H1 (cell line): ENCODE measurements around the gene RB1. TPM values are rescaled to one million over a fixed set of nuclear protein-coding genes. Genes with fewer than 3 reads are reported as not detected.

Experiments used
- CTCF ChIA-PET: fragments of 300-600 bp; sonication (Branson Sonifier 250); formaldehyde crosslinking; loops from one replicate; lab custom pipeline; 2021; ENCODE audit not compliant: partially characterized antibody; lab: Charles Lee
- POLR2A ChIA-PET: fragments of 300-600 bp; sonication (Branson Sonifier 250); formaldehyde crosslinking; loops from one replicate; lab custom pipeline; 2021; ENCODE audit warnings: inconsistent platforms; ENCODE audit not compliant: partially characterized antibody; lab: Charles Lee
- DNase-seq, 2 experiments: peaks; one replicate each; pipeline versions ENCODE4 v3.0.0 to v3.0.0-alpha.2; 2010 to 2022; ENCODE audit warnings: low spot score in 2 of 2, low read depth in 1 of 2, mixed read lengths in 1 of 2
- FAIRE-seq: peaks from 2 replicates; lab custom pipeline; 2011; peaks lifted over from hg19 to GRCh38; lab: Jason Lieb, UNC
- H2AFZ ChIP-seq: 2 replicates; pipeline ENCODE4 v1.8.1; 2012; ENCODE audit warnings: low read length, inconsistent platforms
- H2AK5ac ChIP-seq: 2 replicates; pipeline ENCODE4 v1.6.1; 2013; ENCODE audit warnings: low read depth, low read length
- H2BK120ac ChIP-seq: replicated peaks from 2 replicates; pipeline ENCODE3; 2013; ENCODE audit warnings: low read depth, low read length, inconsistent platforms
- H2BK12ac ChIP-seq: 2 replicates; pipeline ENCODE4 v1.6.1; 2013; ENCODE audit warnings: low read depth, low read length
- H2BK15ac ChIP-seq: 2 replicates; pipeline ENCODE4 v1.6.1; 2013; ENCODE audit warnings: low read length
- H2BK20ac ChIP-seq: 2 replicates; pipeline ENCODE4 v1.6.1; 2013; ENCODE audit warnings: low read length
- H2BK5ac ChIP-seq: 2 replicates; pipeline ENCODE4 v1.6.1; 2013; ENCODE audit warnings: low read depth, low read length
- H3K14ac ChIP-seq: 2 replicates; pipeline ENCODE4 v1.6.1; 2013; ENCODE audit warnings: inconsistent platforms; ENCODE audit not compliant: insufficient read length
- H3K18ac ChIP-seq: 2 replicates; pipeline ENCODE4 v1.6.1; 2013; ENCODE audit warnings: low read length; ENCODE audit errors: extremely low read depth
- H3K23ac ChIP-seq: 2 replicates; pipeline ENCODE4 v1.6.1; 2013; ENCODE audit warnings: inconsistent platforms; ENCODE audit not compliant: insufficient read length
- H3K23me2 ChIP-seq: 2 replicates; pipeline ENCODE4 v1.6.1; 2013; ENCODE audit warnings: low read depth, low read length
- H3K27ac ChIP-seq: 2 replicates; pipeline ENCODE4 v1.6.1; 2011; ENCODE audit warnings: low read depth, low read length, inconsistent platforms
- H3K27me3 ChIP-seq, 4 experiments: replicated peaks in 1 of 4; 1 replicate in 1 of 4; 2 replicates in 3 of 4; pipeline versions ENCODE4 v1.6.1 to v1.8.1; 2011 to 2013; ENCODE audit warnings: low read length in 3 of 4, mild to moderate bottlenecking in 3 of 4, inconsistent platforms in 2 of 4, mixed read lengths in 2 of 4, moderate library complexity in 1 of 4; ENCODE audit not compliant: control insufficient read depth in 3 of 4, insufficient read depth in 3 of 4; ENCODE audit errors: extremely low read depth in 1 of 4
- H3K36me3 ChIP-seq, 4 experiments: 2 replicates each; pipeline versions ENCODE4 v1.6.1 to v1.8.1; 2011 to 2013; ENCODE audit warnings: mild to moderate bottlenecking in 4 of 4, low read length in 3 of 4, moderate library complexity in 2 of 4, control low read depth in 1 of 4, inconsistent platforms in 1 of 4; ENCODE audit not compliant: insufficient read depth in 4 of 4, control insufficient read depth in 2 of 4
- H3K4ac ChIP-seq: replicated peaks from 2 replicates; pipeline ENCODE3; 2013; ENCODE audit warnings: low read length, low read depth, mixed read lengths, inconsistent platforms; ENCODE audit not compliant: insufficient read length
- H3K4me1 ChIP-seq, 4 experiments: replicated peaks in 1 of 4; 1 replicate in 1 of 4; 2 replicates in 3 of 4; pipeline versions ENCODE4 v1.6.1 to v1.8.1; 2011 to 2013; ENCODE audit warnings: low read length in 3 of 4, inconsistent platforms in 2 of 4, mixed read lengths in 1 of 4; ENCODE audit not compliant: insufficient read depth in 4 of 4, control insufficient read depth in 3 of 4
- H3K4me2 ChIP-seq, 2 experiments: 2 replicates each; pipeline versions ENCODE4 v1.6.1 to v1.8.1; 2011 to 2013; ENCODE audit warnings: low read depth in 2 of 2, low read length in 2 of 2, control low read depth in 1 of 2, inconsistent platforms in 1 of 2, mild to moderate bottlenecking in 1 of 2; ENCODE audit not compliant: insufficient read depth in 1 of 2
- H3K4me3 ChIP-seq, 4 experiments: fragments of 200-600, 300-600 bp in 1 of 4; sonication (generic), shearing (Covaris generic), sonication (Bioruptor Twin) in 1 of 4; 2 replicates each; pipeline versions ENCODE4 v1.5.1 to v1.8.1; 2011 to 2016; ENCODE audit warnings: low read length in 4 of 4, low read depth in 3 of 4, control low read depth in 2 of 4, inconsistent platforms in 2 of 4, mild to moderate bottlenecking in 2 of 4, mixed read lengths in 1 of 4, moderate library complexity in 1 of 4; ENCODE audit not compliant: insufficient read depth in 2 of 4; ENCODE audit errors: extremely low read depth in 1 of 4
- H3K56ac ChIP-seq: replicated peaks from 2 replicates; pipeline ENCODE3; 2013; ENCODE audit warnings: low read depth, mild to moderate bottlenecking, mixed read lengths, low read length, inconsistent platforms; ENCODE audit not compliant: insufficient read length
- H3K79me1 ChIP-seq: 2 replicates; pipeline ENCODE4 v1.6.1; 2013; ENCODE audit warnings: low read depth, low read length, control low read depth
- H3K79me2 ChIP-seq, 2 experiments: 2 replicates each; pipeline versions ENCODE4 v1.6.1 to v1.8.1; 2012 to 2013; ENCODE audit warnings: low read length in 2 of 2, mild to moderate bottlenecking in 2 of 2, inconsistent platforms in 1 of 2; ENCODE audit not compliant: insufficient read depth in 2 of 2, control insufficient read depth in 1 of 2
- H3K9ac ChIP-seq, 4 experiments: replicated peaks in 1 of 4; 1 replicate in 1 of 4; 2 replicates in 3 of 4; pipeline versions ENCODE4 v1.6.1 to v1.8.1; 2011 to 2013; ENCODE audit warnings: low read depth in 3 of 4, low read length in 3 of 4, control low read depth in 2 of 4, mild to moderate bottlenecking in 2 of 4, moderate library complexity in 2 of 4, inconsistent platforms in 1 of 4; ENCODE audit errors: extremely low read depth in 1 of 4
- H3K9me3 ChIP-seq, 2 experiments: 2 replicates each; pipeline versions ENCODE4 v1.6.1 to v1.8.1; 2012 to 2013; ENCODE audit warnings: mild to moderate bottlenecking in 2 of 2, moderate library complexity in 2 of 2, control low read depth in 1 of 2, inconsistent platforms in 1 of 2, low read depth in 1 of 2, low read length in 1 of 2, mixed read lengths in 1 of 2; ENCODE audit not compliant: insufficient read depth in 2 of 2
- H4K20me1 ChIP-seq, 2 experiments: replicated peaks in 1 of 2; 2 replicates each; pipeline versions ENCODE3 to v1.8.1; 2011 to 2013; ENCODE audit warnings: inconsistent platforms in 2 of 2, low read length in 2 of 2, mild to moderate bottlenecking in 1 of 2; ENCODE audit not compliant: insufficient read depth in 2 of 2, control insufficient read depth in 1 of 2
- H4K5ac ChIP-seq: 2 replicates; pipeline ENCODE4 v1.6.1; 2013; ENCODE audit warnings: low read length, low read depth, mixed read lengths, inconsistent platforms; ENCODE audit not compliant: insufficient read length
- H4K8ac ChIP-seq: 2 replicates; pipeline ENCODE4 v1.8.0; 2013; ENCODE audit warnings: mild to moderate bottlenecking, moderate library complexity, low read length, inconsistent platforms; ENCODE audit not compliant: insufficient read depth; ENCODE audit errors: extremely low read depth
- H4K91ac ChIP-seq: replicated peaks from 2 replicates; pipeline ENCODE3; 2013; ENCODE audit warnings: low read length, mixed read lengths, inconsistent platforms; ENCODE audit not compliant: insufficient read length
- EP300 ChIP-seq, 2 experiments: IDR thresholded peaks; 1 replicate in 1 of 2; 2 replicates in 1 of 2; pipeline ENCODE4 v1.6.1; 2011 to 2012; ENCODE audit warnings: low read depth in 2 of 2, low read length in 2 of 2, mild to moderate bottlenecking in 2 of 2, borderline replicate concordance in 1 of 2, inconsistent platforms in 1 of 2, moderate library complexity in 1 of 2
- polyA plus RNA-seq, 7 experiments: library from polyadenylated mRNA; depleted of rRNA in 3 of 7; stranded (reverse) in 5 of 7; unstranded in 2 of 7; fragments of >200 nt in 5 of 7; fragments of 200-250 nt in 2 of 7; gene quantifications; 1 replicate in 5 of 7; 2 replicates in 1 of 7; 4 replicates in 1 of 7; pipeline versions ENCODE4 v1.2.1 to v1.2.3, GENCODE V29; 2011 to 2013; ENCODE audit warnings: missing spikeins in 2 of 7, mixed read lengths in 2 of 7
- total RNA-seq: library from RNA; stranded (reverse); fragmentation: NEBNext Ultra II Directional; extraction: Animal tissue kit (Norgen Biotek cat#: 25700); gene quantifications from 2 replicates; pipeline ENCODE4 v1.2.1, GENCODE V29; 2021

Gene RB1
- total and polyA plus RNA-seq, 2 of the 8 experiments (the other 6 are each of a cell fraction or from before 2014, with no cell fraction given) = 4.1 to 17.5 TPM

- no peak for DNase-seq
- no peak overlapping the region for H2BK120ac ChIP-seq
- CTCF ChIA-PET = interaction anchor here (0.6 to 2.7 kb wide), 3 partner anchors 18 to 139 kb away, joined by 3 to 11 read pairs (median 3); no protein-coding TSS in a partner anchor
- no peak for TF ChIP-seq EP300 (IDR thresholded peaks at IDR 0.05; ENCODE audit: borderline replicate concordance in 1 of 2, low read depth in 2 of 2, low read length in 2 of 2)
Observed at GRCh38 chr13:48266150-48266549, 37.4 kb upstream of the RB1 start.

More at GRCh38 chr13:48266150-48266549, 37.4 kb upstream of the RB1 start:
- no peak overlapping the region for H3K4me3 ChIP-seq
- H3K23me2 ChIP-seq = no peaks in the 10 kb centered on the region
- H4K5ac ChIP-seq = no peak overlapping the region
- no peak overlapping the region for H3K9ac ChIP-seq
- no peak overlapping the region for H3K18ac ChIP-seq
- H3K4me1 ChIP-seq = peaks cover 0 to 2% (median 0%) of the 10 kb centered on the region in 4 experiments; a peak in 2 of 7 replicates
- H3K27ac ChIP-seq = no peak overlapping the region
- no peak overlapping the region for H4K91ac ChIP-seq
- no peak overlapping the region for H2BK5ac ChIP-seq
- H3K23ac ChIP-seq = no peak overlapping the region
- no peak overlapping the region for H2BK12ac ChIP-seq
- POLR2A ChIA-PET = interaction anchor here (1.2 kb wide), 1 partner anchor 10 kb away, joined by 3 read pairs; no protein-coding TSS in a partner anchor
- H3K36me3 ChIP-seq = peaks cover 0 to 24% (median 1%) of the 10 kb centered on the region in 4 experiments; a peak in 2 of 8 replicates
- no peak overlapping the region for H3K4me2 ChIP-seq
- no peak overlapping the region for H3K56ac ChIP-seq
- no peak overlapping the region for H4K8ac ChIP-seq
- H3K79me2 ChIP-seq = no peaks in the 10 kb centered on the region
- H3K79me1 ChIP-seq = no peaks in the 10 kb centered on the region
- no peak overlapping the region for H2BK15ac ChIP-seq
- no peak for FAIRE-seq
- H2AFZ ChIP-seq = no peak overlapping the region
- H3K9me3 ChIP-seq = no peaks in the 10 kb centered on the region
- H2BK20ac ChIP-seq = no peak overlapping the region
- no peak overlapping the region for H3K4ac ChIP-seq
- no peaks in the 10 kb centered on the region for H3K27me3 ChIP-seq
- no peak overlapping the region for H3K14ac ChIP-seq
- H2AK5ac ChIP-seq = no peak overlapping the region
- no peaks in the 10 kb centered on the region for H4K20me1 ChIP-seq
